Measurements from ENCODE around the gene CHST3. TPM values are rescaled to one million over a fixed set of nuclear protein-coding genes. Genes with fewer than 3 reads are reported as not detected.

The CHST3 gene
- total RNA-seq, 1 experiment from 2014 or later = 6.1 TPM

DNA sequence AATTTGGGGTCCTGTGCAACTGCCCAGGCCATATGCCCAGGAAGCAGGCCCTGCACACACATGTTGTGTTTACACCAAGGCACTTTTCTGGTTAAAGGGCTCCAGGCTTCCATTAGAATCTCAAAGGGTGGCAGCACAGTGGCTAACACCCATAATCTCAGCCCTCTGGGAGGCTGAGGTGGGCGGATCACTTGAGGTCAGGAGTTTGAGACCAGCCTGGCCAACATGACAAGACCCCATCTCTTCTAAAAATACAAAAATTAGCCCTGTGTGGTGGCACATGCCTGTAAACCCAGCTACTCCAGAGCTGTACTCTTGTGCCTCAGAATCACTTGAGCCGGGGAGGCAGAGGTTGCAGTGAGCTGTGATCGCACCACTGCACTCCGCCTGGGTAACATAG, 70.6 kb downstream of the CHST3 start:
- H2BK12ac ChIP-seq (ENCODE audit: insufficient read length, low read depth, low read length) = no peak overlapping the region
- no peak overlapping the region for H4K91ac ChIP-seq (ENCODE audit: insufficient read length, low read depth, low read length)
- Mint-ChIP-seq H3K27ac (no peak overlapping the region), H3K9me3 (no peaks in the 10 kb centered on the region), H3K4me1 (peaks cover 13 to 15% of the 10 kb centered on the region in 2 experiments), H3K4me3 (no peak overlapping the region), H3K27me3 (ENCODE audit: low read depth) (peaks cover 16% of the 10 kb centered on the region), H3K36me3 (ENCODE audit: insufficient read depth in 1 of 3, low read depth in 3 of 3) (no peaks in the 10 kb centered on the region)
- no peaks in the 10 kb centered on the region for H3K79me2 ChIP-seq (ENCODE audit: insufficient read depth, low read length)
- no peak overlapping the region for H2AK5ac ChIP-seq (ENCODE audit: insufficient read length, low read length)
- H2BK20ac ChIP-seq (ENCODE audit: low read depth, low read length, poor library complexity, severe bottlenecking) = no peak overlapping the region
- H3K23me2 ChIP-seq (ENCODE audit: insufficient read length, low read depth, low read length, poor library complexity, severe bottlenecking) = no peaks in the 10 kb centered on the region
- no peaks in the 10 kb centered on the region for H3K79me1 ChIP-seq (ENCODE audit: insufficient read depth, low read depth, low read length, poor library complexity, severe bottlenecking)
- H2AFZ ChIP-seq (ENCODE audit: low read length) = no peak overlapping the region
- no peak overlapping the region for H3K56ac ChIP-seq (ENCODE audit: insufficient read length, low read depth, low read length)
- no peak overlapping the region for H3K27ac ChIP-seq (ENCODE audit: insufficient read length, low read depth, low read length)
- H4K5ac ChIP-seq (ENCODE audit: insufficient read length, low read depth, low read length) = no peak overlapping the region
- no peaks in the 10 kb centered on the region for H4K20me1 ChIP-seq (ENCODE audit: control insufficient read depth, insufficient read depth, insufficient read length)
- no peak for TF ChIP-seq CTCF (conservative IDR thresholded peaks at IDR 0.05)
- H3K18ac ChIP-seq (ENCODE audit: insufficient read length, low read depth, low read length) = no peak overlapping the region
- H3K23ac ChIP-seq (ENCODE audit: insufficient read length, low read depth, low read length) = no peak overlapping the region
- H3K9ac ChIP-seq (ENCODE audit: extremely low read depth, insufficient read length, low read length) = no peak overlapping the region
- no peak for DNase-seq
- no peak overlapping the region for H3K14ac ChIP-seq (ENCODE audit: insufficient read depth, low read length)
- H4K8ac ChIP-seq (replicated peaks; ENCODE audit: insufficient read length, low read depth, low read length) = no peak overlapping the region
- H3K4me2 ChIP-seq (ENCODE audit: insufficient read depth, insufficient read length, low read length) = no peak overlapping the region
- H3K4ac ChIP-seq (ENCODE audit: low read depth, low read length) = no peak overlapping the region
- H3K4me1 ChIP-seq (ENCODE audit: insufficient read depth, low read length) = no peaks in the 10 kb centered on the region
- no peak overlapping the region for H2BK120ac ChIP-seq (ENCODE audit: low read depth, low read length, poor library complexity, severe bottlenecking)
- no peaks in the 10 kb centered on the region for H3K27me3 ChIP-seq (ENCODE audit: insufficient read depth, low read length)
- no peak overlapping the region for H2BK15ac ChIP-seq (ENCODE audit: low read depth, low read length)
- H2BK5ac ChIP-seq (ENCODE audit: insufficient read length, low read length) = no peak overlapping the region
- H3K9me3 ChIP-seq (ENCODE audit: control insufficient read depth, low read depth, low read length) = no peaks in the 10 kb centered on the region
- no CpG with 5 or more reads among the region's 4 CpGs for WGBS (ENCODE audit: extremely low coverage, insufficient read length, low lambda C conversion rate)
- H3T11ph ChIP-seq (ENCODE audit: low read length) = no peak overlapping the region

Data from H9 (cell line).